IMR-90 (cell line): ENCODE results near the gene CACNA2D1. TPM values are rescaled to one million over a fixed set of nuclear protein-coding genes. Genes with fewer than 3 reads are reported as not detected.

ENCODE experiments used
- ATAC-seq: fragments of 200-7000 bp; cut with Tn5 transposase; 2 replicates; pipeline ENCODE4 v1.9.1; 2020; ENCODE audit warnings: low read depth, mild to moderate bottlenecking, moderate library complexity
- BruUV-seq: library from RNA; stranded (reverse); fragments of 400-500 nt; replicated peaks from 2 replicates; lab custom pipeline; 2021; lab: Mats Ljungman, UMichigan
- CTCF ChIA-PET: fragments of 300-600 bp; formaldehyde crosslinking; extraction: SDS; loops from one replicate; lab custom pipeline; 2021; ENCODE audit warnings: antibody characterized with exemption; lab: Yijun Ruan, JAX
- POLR2A ChIA-PET: fragments of 300-600 bp; sonication (Branson Sonifier 250); formaldehyde crosslinking; loops from one replicate; lab custom pipeline; 2022; ENCODE audit warnings: antibody characterized with exemption; ENCODE audit not compliant: unreplicated experiment; lab: Charles Lee
- DNase-seq: peaks from one replicate; pipeline ENCODE4 v3.0.0; 2013
- H2AFZ ChIP-seq: replicated peaks from 2 replicates; pipeline ENCODE3; 2013; ENCODE audit warnings: low read length, mild to moderate bottlenecking; ENCODE audit not compliant: poor library complexity
- H2AK5ac ChIP-seq: 2 replicates; pipeline ENCODE4 v1.6.1; 2013; ENCODE audit warnings: low read depth, low read length, inconsistent platforms
- H2AK9ac ChIP-seq: replicated peaks from 2 replicates; pipeline ENCODE3; 2013; ENCODE audit warnings: mild to moderate bottlenecking, low read depth, low read length, moderate library complexity; ENCODE audit not compliant: poor library complexity
- H2BK120ac ChIP-seq: 2 replicates; pipeline ENCODE4 v1.6.1; 2013; ENCODE audit warnings: low read depth, low read length, inconsistent platforms
- H2BK15ac ChIP-seq: 3 replicates; pipeline ENCODE4 v1.6.1; 2013; ENCODE audit warnings: low read depth, low read length, inconsistent platforms
- H2BK20ac ChIP-seq: 2 replicates; pipeline ENCODE4 v1.6.1; 2013; ENCODE audit warnings: low read depth, mild to moderate bottlenecking, inconsistent platforms, low read length, moderate library complexity
- H2BK5ac ChIP-seq: 2 replicates; pipeline ENCODE4 v1.6.1; 2013; ENCODE audit warnings: mild to moderate bottlenecking, low read depth, low read length, inconsistent platforms; ENCODE audit not compliant: poor library complexity, severe bottlenecking
- H3K14ac ChIP-seq: replicated peaks from 2 replicates; pipeline ENCODE4 v1.6.1; 2013; ENCODE audit warnings: low read depth, low read length, inconsistent platforms
- H3K18ac ChIP-seq: 2 replicates; pipeline ENCODE4 v1.6.1; 2013; ENCODE audit warnings: low read depth, low read length, control low read depth
- H3K23ac ChIP-seq: 2 replicates; pipeline ENCODE4 v1.6.1; 2013; ENCODE audit warnings: low read depth, low read length, inconsistent platforms
- H3K27ac ChIP-seq: 2 replicates; pipeline ENCODE4 v1.5.1; 2013; ENCODE audit warnings: mild to moderate bottlenecking, control low read depth, low read length; ENCODE audit not compliant: insufficient read depth
- H3K27me3 ChIP-seq: 2 replicates; pipeline ENCODE4 v1.6.1; 2013; ENCODE audit warnings: low read length; ENCODE audit not compliant: control insufficient read depth, insufficient read depth
- H3K36me3 ChIP-seq: 2 replicates; pipeline ENCODE4 v1.6.1; 2013; ENCODE audit warnings: low read length, mixed read lengths; ENCODE audit not compliant: control insufficient read depth, insufficient read depth
- H3K4ac ChIP-seq: 2 replicates; pipeline ENCODE4 v1.6.1; 2013; ENCODE audit warnings: low read depth, low read length, inconsistent platforms
- H3K4me1 ChIP-seq: 2 replicates; pipeline ENCODE4 v1.6.1; 2013; ENCODE audit warnings: low read length, mixed read lengths; ENCODE audit not compliant: control insufficient read depth, insufficient read depth
- H3K4me2 ChIP-seq: 2 replicates; pipeline ENCODE4 v1.6.1; 2013; ENCODE audit warnings: low read depth, mild to moderate bottlenecking, control low read depth, low read length, moderate library complexity
- H3K4me3 ChIP-seq: 2 replicates; pipeline ENCODE4 v1.5.1; 2013; ENCODE audit warnings: low read depth, mild to moderate bottlenecking, control low read depth, low read length, moderate library complexity; ENCODE audit not compliant: insufficient read depth
- H3K56ac ChIP-seq: 2 replicates; pipeline ENCODE4 v1.6.1; 2013; ENCODE audit warnings: low read length, inconsistent platforms; ENCODE audit not compliant: insufficient read depth; ENCODE audit errors: extremely low read depth
- H3K79me1 ChIP-seq, 2 experiments: 2 replicates each; pipeline ENCODE4 v1.6.1; 2013; ENCODE audit warnings: low read length in 2 of 2, inconsistent platforms in 1 of 2, low read depth in 1 of 2
- H3K9ac ChIP-seq: 2 replicates; pipeline ENCODE4 v1.6.1; 2013; ENCODE audit warnings: low read depth, low read length, control low read depth
- H3K9me1 ChIP-seq: 2 replicates; pipeline ENCODE4 v1.6.1; 2013; ENCODE audit warnings: low read length, inconsistent platforms; ENCODE audit not compliant: insufficient read depth
- H3K9me3 ChIP-seq: 2 replicates; pipeline ENCODE4 v1.6.1; 2013; ENCODE audit warnings: low read length; ENCODE audit not compliant: control insufficient read depth, insufficient read depth
- H4K20me1 ChIP-seq: 2 replicates; pipeline ENCODE4 v1.6.1; 2013; ENCODE audit warnings: low read length, inconsistent platforms; ENCODE audit not compliant: insufficient read depth
- H4K5ac ChIP-seq: 2 replicates; pipeline ENCODE4 v1.6.1; 2013; ENCODE audit warnings: mild to moderate bottlenecking, low read depth, low read length, control low read depth
- H4K8ac ChIP-seq, 2 experiments: 2 replicates each; pipeline ENCODE4 v1.6.1; 2013; ENCODE audit warnings: low read depth in 2 of 2, low read length in 2 of 2, control low read depth in 1 of 2, inconsistent platforms in 1 of 2
- H4K91ac ChIP-seq: 2 replicates; pipeline ENCODE4 v1.6.1; 2013; ENCODE audit warnings: low read depth, low read length, inconsistent platforms; ENCODE audit not compliant: insufficient read depth
- POLR2A ChIP-seq: IDR thresholded peaks from 2 replicates; pipeline ENCODE4 v1.6.1; 2012; ENCODE audit warnings: mild to moderate bottlenecking, low read depth, low read length
- RAD21 ChIP-seq: IDR thresholded peaks from 2 replicates; pipeline ENCODE4 v1.6.1; 2012; ENCODE audit warnings: low read length, improper control_type of control experiment
- SMC3 ChIP-seq: fragments of 150-350 bp; IDR thresholded peaks from 2 replicates; pipeline ENCODE4 v1.6.1; 2016; ENCODE audit warnings: low read depth, mild to moderate bottlenecking, antibody characterized with exemption, low read length, moderate library complexity
- WGBS, 2 experiments: methylation state at CpG; one replicate each; pipeline versions ENCODE4 v1.1.5 to v1.1.7; 2013; ENCODE audit warnings: missing lambda C conversion rate in 2 of 2; ENCODE audit not compliant: insufficient read length in 1 of 2; ENCODE audit errors: extremely low coverage in 2 of 2; 5-methylcytosine and 5-hydroxymethylcytosine counted together
- dilution Hi-C: fragments of 300-500 bp; cut with HindIII; formaldehyde crosslinking; loops from one replicate; pipeline ENCODE4 v1.14.3; 2018; ENCODE audit warnings: low sequenced_read_pairs; ENCODE audit not compliant: unreplicated experiment
- in situ Hi-C: fragments of 300-500 bp; cut with MboI; formaldehyde crosslinking; loops from 3 replicates; pipeline ENCODE4 v1.14.3; 2019; ENCODE audit warnings: low sequenced_read_pairs, inconsistent platforms, mixed read lengths
- intact Hi-C: fragments of 100-400 bp; cut with micrococcal nuclease; formaldehyde crosslinking; loops from 2 replicates; pipeline ENCODE4 v1.10.0; 2022
- polyA plus RNA-seq, 3 experiments: library from polyadenylated mRNA; depleted of rRNA; stranded (reverse); fragments of >200 nt; gene quantifications; 2 replicates each; pipeline ENCODE4 v1.2.3, GENCODE V29; 2012; ENCODE audit warnings: low replicate concordance in 1 of 3
- total RNA-seq: library from RNA; depleted of rRNA; stranded (reverse); fragments of >200 nt; gene quantifications from 2 replicates; pipeline ENCODE4 v1.2.3, GENCODE V29; 2012
- TF ChIP-seq, protein P1 (sequence below): fragments of 150-350 bp; IDR thresholded peaks from 2 replicates; pipeline ENCODE4 v1.6.1; 2016; ENCODE audit warnings: low read depth, mild to moderate bottlenecking, low read length, moderate library complexity, borderline replicate concordance
- TF ChIP-seq, protein P2 (sequence below): conservative IDR thresholded peaks from 2 replicates; pipeline ENCODE4 v1.5.1; 2012; ENCODE audit warnings: mild to moderate bottlenecking, low read depth, low read length, improper control_type of control experiment

The CACNA2D1 gene
- total and polyA plus RNA-seq, 2 of the 4 experiments (the other 2 are of a cell fraction), result 5.8 to 21.9 TPM

DNA sequence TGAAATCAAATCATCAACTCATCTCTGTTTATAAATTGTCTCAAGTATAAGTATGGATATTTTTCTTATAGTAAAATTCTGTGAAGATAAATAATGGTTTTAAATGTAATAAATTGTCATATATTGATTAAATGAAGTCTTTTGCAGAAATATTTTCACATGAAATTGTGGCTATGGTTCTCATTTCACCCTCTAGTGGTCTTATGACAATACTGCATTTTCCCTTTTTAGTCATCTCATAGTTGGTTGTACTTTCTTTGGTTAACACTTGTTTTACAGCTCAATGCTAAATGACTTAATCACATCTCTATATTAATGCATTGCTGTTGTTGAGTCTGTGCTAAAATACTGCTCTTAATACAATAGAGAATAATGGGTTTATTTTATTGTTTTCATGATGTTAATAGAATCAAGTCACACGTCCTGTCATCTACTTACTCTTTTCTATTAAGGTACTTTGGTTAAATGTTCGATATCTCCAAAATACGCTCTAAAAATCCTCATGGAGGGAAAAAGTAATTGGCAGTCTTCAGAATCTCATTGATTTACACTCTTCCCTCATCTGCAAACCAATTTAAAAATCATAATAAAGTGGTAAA, 38.0 kb upstream of the CACNA2D1 start:
- Histone ChIP-seq H3K56ac (no peak overlapping the region), H3K27me3 (no peaks in the 10 kb centered on the region), H4K91ac (no peak overlapping the region), H4K20me1 (no peaks in the 10 kb centered on the region), H2BK20ac (no peak overlapping the region), H3K9me3 (no peaks in the 10 kb centered on the region), H2AK9ac (no peak overlapping the region), H3K9me1 (no peaks in the 10 kb centered on the region), H3K4me1 (no peaks in the 10 kb centered on the region), H3K4ac (no peak overlapping the region), H2BK5ac (no peak overlapping the region), H3K79me1 (no peaks in the 10 kb centered on the region), H2BK15ac (no peak overlapping the region), H3K9ac (no peak overlapping the region), H4K8ac (no peak overlapping the region), H3K36me3 (no peaks in the 10 kb centered on the region), H3K23ac (no peak overlapping the region), H3K4me3 (no peak overlapping the region), H3K4me2 (no peak overlapping the region), H3K18ac (no peak overlapping the region), H3K27ac (no peak overlapping the region), H3K14ac (no peak overlapping the region), H2AK5ac (no peak overlapping the region), H2AFZ (no peak overlapping the region), H2BK120ac (no peak overlapping the region), H4K5ac (no peak overlapping the region)
- in situ Hi-C loops, result loop anchor here (10.0 kb wide), 1 partner anchor 247 kb away; no protein-coding TSS in a partner anchor
- intact Hi-C loops, result loop anchor here (1.0 to 10.0 kb wide), 5 partner anchors 91 to 987 kb away; no protein-coding TSS in a partner anchor
- TF ChIP-seq POLR2A (no peak), RAD21 (peak; percentile 74), SMC3 (peak; percentile 83)
- TF ChIP-seq, protein P1, sequence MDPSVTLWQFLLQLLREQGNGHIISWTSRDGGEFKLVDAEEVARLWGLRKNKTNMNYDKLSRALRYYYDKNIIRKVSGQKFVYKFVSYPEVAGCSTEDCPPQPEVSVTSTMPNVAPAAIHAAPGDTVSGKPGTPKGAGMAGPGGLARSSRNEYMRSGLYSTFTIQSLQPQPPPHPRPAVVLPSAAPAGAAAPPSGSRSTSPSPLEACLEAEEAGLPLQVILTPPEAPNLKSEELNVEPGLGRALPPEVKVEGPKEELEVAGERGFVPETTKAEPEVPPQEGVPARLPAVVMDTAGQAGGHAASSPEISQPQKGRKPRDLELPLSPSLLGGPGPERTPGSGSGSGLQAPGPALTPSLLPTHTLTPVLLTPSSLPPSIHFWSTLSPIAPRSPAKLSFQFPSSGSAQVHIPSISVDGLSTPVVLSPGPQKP, result no peak
- TF ChIP-seq, protein P2, sequence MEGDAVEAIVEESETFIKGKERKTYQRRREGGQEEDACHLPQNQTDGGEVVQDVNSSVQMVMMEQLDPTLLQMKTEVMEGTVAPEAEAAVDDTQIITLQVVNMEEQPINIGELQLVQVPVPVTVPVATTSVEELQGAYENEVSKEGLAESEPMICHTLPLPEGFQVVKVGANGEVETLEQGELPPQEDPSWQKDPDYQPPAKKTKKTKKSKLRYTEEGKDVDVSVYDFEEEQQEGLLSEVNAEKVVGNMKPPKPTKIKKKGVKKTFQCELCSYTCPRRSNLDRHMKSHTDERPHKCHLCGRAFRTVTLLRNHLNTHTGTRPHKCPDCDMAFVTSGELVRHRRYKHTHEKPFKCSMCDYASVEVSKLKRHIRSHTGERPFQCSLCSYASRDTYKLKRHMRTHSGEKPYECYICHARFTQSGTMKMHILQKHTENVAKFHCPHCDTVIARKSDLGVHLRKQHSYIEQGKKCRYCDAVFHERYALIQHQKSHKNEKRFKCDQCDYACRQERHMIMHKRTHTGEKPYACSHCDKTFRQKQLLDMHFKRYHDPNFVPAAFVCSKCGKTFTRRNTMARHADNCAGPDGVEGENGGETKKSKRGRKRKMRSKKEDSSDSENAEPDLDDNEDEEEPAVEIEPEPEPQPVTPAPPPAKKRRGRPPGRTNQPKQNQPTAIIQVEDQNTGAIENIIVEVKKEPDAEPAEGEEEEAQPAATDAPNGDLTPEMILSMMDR, result peak; percentile 79
- ATAC-seq, result 0 out of 2 replicates have a peak, but pooled peaks have one; percentile 40
- ChIA-PET CTCF (interaction anchor here (0.5 to 1.3 kb wide), 5 partner anchors 10 to 988 kb away, joined by 3 to 4 read pairs (median 3); no protein-coding TSS in a partner anchor), POLR2A (no interaction called here)
- no CpG with 5 or more reads among the region's 3 CpGs for WGBS, 2 experiments
- no TSS peak for BruUV-seq
- dilution Hi-C loops, result no loop called here
- DNase-seq, result peak; percentile 43
